Middle frontal gyrus (tissue), 1 donor: ENCODE data around the gene PPP1R12C.
"Not testable (repeated sequence)": the region's sequence is repeated elsewhere in the genome, so short reads cannot be mapped to it uniquely, and the experiment has no call there.

Experiments used
- DNase-seq: peaks from one replicate; pipeline ENCODE4 v3.0.0-alpha.2; 2015; ENCODE audit warnings: low spot score; ENCODE audit errors: extremely low spot score

PPP1R12C gene

GRCh38 chr19:55076321-55076720, 41.1 kb downstream of the PPP1R12C start:
- no peak for DNase-seq

GRCh38 chr19:55075371-55075998, 42.0 kb downstream of the PPP1R12C start, which contains the start of gene EPS8L1:
TSS of gene EPS8L1 (plus strand) at chr19:55075869. CDS start at chr19:55076445, 576 bp downstream.
- no peak for DNase-seq

- DNase-seq: no peak
Observed at GRCh38 chr19:55071913-55072312, 45.5 kb downstream of the PPP1R12C start.

- no peak for DNase-seq
Observed at GRCh38 chr19:55071129-55071502, 46.3 kb downstream of the PPP1R12C start.

DNA sequence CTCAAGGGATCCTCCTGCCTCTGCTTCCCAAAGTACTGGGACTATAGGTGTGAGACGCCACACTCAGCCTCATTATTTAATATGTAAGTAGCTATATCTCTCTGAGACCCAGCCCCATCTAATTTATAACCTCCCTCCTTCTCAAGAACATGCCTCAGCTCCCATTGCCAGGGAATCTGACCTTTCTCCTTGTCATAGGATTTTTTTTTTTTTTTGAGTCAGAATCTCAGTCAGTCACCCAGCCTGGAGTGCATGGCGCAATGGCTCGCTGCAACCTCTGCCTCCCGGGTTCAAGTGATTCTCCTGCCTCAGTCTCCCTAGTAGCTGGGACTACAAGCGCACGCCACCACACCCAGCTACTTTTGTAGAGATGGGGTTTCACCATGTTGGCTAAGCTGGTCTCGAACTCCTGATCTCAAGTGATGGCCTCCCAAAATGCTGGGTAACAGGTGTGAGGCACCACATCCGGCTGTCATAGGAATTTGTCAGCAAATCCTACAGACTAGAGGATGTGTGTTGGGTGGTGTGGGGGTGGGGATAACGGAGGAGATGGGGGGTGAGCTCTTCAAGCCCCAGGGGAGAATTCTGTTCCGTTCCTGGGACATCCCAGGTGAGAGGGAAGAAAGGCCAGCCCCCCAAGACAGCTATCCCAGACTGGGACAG, 46.8 kb downstream of the PPP1R12C start:
- DNase-seq: no peak

DNA sequence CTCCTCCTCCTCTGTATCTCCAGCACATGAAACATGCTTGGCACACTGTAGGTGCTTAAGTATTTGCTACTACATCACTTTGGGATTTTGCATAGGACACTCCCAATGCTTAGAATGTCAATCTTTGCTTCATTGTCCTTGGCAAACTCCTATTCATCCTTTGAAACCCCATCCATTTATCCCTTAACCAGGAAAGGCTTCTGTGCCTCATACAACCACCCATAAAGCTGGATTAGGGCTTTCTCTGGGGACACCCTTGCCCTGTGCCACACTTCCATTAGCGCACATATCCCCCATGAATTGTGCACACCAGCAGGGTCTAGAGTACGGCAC, 47.6 kb downstream of the PPP1R12C start:
- DNase-seq: no peak

DNA sequence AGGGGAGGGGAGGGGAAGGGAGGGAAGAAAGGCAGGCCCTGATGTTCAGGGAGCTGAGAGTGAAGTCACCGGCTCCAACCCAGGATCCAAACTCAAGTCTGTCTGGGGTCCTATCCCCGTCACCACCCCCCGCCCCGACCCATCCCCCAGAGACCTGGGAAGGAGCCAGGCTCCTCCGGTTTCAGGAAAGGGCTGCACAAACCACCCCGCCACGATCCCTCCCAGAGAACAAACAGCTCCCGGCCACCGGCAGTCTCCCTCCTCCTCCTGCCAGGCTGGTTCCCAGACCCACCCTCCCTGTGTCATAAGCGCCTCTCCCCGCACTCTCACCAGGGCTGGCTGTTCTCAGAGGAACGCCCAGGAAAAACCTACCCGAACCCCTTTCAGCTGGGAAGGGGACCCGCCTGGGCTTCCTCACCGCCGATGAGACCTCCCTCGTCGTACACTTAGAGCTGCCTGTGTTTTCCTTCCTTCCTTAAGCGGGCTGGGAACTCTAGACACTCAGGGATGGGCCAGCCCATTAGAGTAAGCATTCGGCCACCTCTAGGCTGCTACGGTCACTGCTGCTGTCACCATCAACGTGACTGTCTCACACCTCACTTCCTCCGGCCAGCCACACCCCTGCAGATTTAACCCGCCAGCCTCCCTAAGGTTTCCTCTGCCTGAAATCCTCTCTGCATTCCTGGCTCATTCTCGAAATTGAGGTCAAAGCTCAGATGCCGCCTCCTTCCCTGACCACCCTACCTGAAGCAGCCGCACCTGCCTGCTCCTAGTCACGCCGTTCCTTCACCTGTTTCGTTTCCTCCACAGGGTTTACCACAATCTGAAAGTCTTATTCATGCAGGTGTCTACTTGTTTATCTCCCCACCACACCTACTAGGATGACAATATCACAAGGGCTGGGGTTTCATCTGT, 48.2 kb downstream of the PPP1R12C start:
- DNase-seq: no peak

- no peak for DNase-seq
Observed at GRCh38 chr19:55067869-55068268, 49.6 kb downstream of the PPP1R12C start.

DNA sequence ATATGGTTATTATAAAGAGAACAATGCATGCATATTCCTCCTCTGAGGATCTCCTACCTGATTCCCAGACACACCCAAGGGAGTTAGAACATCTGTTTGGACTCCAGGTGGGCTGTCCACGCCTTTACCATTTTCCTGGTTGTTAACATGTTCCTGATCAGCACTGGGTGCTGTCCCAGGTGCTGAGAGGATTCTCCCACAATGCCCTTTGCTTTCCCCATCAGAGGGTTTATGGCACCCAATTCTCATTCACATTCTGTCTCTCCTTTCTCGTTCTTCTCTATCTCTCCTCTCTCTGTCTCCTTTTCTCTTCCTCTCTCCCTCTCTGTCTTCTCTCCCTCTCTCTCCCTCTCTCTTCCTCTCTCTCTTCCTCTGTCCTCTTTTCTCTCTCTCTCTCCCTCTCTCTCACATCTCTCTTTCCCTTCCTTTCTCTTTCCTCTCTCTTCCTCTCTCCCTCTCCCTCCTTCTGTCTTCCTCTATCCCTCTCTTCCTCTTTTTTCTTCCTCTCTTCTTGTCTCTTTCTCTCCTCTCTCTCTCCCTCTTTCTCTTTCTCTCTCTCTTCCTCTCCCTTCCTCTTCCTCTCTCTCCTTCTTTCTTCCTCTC, 51.2 kb downstream of the PPP1R12C start:
- DNase-seq: no peak

DNA sequence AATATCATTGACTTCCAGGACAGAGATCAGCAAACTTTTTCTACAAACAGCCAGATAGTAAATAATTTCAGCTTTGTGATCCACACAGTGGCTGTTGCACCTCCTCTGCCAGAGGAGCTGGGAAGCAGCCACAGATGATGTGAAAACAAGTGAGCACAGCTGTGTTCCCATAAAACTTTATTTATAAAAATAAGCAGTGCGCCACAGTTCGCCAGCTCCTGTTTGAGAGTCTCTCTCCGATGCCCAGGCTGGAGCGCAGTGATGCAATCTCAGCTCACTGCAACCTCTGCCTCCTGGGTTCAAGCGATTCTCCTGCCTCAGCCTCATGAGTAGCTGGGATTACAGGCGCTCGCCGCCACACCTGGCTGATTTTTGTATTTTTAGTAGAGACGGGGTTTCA, 51.9 kb downstream of the PPP1R12C start:
- not testable (repeated sequence) for DNase-seq

DNA sequence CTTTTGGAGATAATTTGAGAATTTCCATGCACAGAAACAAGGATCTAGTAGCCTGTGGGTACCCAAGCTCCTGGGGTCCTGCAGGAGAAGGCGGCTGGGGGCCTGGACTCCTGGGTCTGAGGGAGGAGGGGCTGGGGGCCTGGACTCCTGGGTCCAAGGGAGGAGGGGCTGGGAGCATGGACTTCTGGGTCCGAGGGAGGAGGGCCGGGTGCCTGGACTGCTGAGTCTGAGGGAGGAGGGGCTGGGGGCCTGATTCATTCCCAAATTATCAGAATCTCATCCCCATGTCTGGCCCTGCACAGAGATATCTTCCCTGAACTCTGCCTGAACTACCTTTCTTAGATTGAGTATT, 54.0 kb downstream of the PPP1R12C start:
- no peak for DNase-seq

GRCh38 chr19:55062735-55063491, 54.5 kb downstream of the PPP1R12C start, which contains the start of gene RDH13:
TSS of gene RDH13 (minus strand) at chr19:55063148. CDS start at chr19:55063032, 116 bp downstream.
- DNase-seq: peak; percentile 89

DNA sequence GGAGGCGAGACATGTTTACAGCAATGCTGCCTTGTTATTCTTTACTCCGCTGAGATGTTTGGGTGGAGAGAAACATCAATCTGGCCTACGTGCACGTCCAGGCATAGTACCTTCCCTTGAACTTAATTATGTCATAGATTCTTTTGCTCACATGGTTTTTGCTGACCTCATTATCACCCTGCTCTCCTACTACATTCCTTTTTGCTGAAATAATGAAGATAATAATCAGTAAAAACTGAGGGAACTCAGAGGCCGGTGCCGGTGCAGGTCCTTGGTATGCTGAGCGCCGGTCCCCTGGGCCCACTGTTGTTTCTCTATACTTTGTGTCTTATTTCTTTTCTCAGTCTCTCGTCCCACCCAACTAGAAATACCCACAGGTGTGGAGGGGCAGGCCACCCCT, 57.1 kb downstream of the PPP1R12C start:
- DNase-seq: not testable (repeated sequence)

GRCh38 chr19:55058781-55059610, 58.4 kb downstream of the PPP1R12C start:
- DNase-seq: no peak

GRCh38 chr19:55056827-55057226, 60.6 kb downstream of the PPP1R12C start:
- no peak for DNase-seq

GRCh38 chr19:55053735-55054134, 63.7 kb downstream of the PPP1R12C start:
- no peak for DNase-seq

DNA sequence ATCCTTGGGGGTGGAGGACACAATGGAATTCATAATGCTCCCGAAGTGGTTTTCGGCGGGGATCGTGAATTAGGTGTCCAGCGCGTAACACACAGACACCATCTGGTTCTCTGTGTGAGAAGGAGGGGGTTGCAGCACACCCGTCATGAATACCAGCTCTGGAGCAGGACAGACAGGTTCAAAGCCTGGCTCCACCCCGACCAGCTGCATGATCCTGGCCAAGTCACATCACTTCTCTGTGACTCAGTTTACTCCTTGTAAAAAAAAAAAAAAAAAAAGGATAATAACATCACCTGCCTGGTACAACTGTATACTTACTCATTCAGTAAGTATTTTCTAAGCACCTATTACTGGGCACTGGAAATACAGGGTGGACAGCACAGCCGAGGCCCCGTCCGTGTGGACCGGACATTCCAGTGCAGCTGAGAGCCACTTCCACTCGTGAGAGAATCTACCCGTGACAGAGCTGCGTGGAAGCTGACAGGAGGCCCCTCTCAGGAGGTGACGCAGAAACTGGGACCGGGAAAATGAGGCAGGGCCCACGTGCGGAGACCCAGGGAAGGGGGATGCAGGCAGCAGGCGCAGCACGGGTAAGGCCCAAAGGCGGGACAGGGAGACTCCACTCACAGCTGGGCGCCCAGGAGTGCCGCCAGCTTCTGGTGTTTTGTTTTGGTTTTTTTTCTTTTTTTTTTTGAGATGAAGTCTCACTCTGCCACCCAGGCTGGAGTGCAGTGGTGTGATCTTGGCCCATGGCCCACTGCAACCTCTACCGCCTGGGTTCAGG, 66.5 kb downstream of the PPP1R12C start:
- DNase-seq: no peak

DNA sequence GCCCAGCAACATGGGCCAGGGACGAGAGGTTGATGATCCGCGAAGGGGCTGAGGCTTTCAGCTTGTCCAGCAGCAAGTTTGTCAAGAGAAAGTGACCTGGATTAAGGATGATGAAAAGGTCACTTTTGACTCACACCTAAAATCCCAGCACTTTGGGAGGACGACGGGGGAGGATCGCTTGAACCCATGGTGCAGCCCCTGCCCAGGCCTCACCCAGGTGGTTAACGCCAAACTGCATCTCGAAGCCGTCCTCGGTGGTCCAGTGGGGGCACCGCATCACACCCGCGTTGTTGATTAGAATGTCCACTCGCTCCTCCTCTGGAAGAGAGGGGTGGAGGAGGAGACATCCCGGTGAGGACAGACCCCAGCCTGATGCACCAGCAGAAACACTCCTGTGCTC, 69.0 kb downstream of the PPP1R12C start:
- no peak for DNase-seq

DNA sequence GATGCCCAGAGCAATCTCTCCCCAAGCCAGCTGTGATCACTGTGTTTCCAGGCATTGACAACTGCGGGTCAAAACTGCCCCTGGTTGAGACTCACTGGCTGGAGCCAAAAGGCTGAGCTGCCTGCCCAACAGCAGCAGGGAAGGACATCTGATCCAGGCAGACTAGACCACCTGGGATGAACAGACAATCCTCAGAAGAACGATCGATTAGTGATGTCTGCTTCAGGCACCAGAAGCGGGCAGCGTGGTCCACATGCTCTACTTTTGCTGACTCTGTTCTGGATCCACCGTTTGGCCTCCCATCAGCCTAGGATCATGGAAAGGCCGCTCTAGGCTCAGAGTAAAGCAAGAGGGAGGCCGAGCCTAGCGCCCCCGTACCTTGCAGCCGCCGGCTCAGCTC, 69.5 kb downstream of the PPP1R12C start:
- DNase-seq: no peak
